NCI-H774 (cell line): ENCODE data around the gene MZB1.
"Not testable (repeated sequence)": the region's sequence is repeated elsewhere in the genome, so short reads cannot be mapped to it uniquely, and the experiment has no call there.

ENCODE experiments used
- DNase-seq: peaks from one replicate; lab custom pipeline; 2025; lab: John Stamatoyannopoulos, UW

MZB1 gene

DNA sequence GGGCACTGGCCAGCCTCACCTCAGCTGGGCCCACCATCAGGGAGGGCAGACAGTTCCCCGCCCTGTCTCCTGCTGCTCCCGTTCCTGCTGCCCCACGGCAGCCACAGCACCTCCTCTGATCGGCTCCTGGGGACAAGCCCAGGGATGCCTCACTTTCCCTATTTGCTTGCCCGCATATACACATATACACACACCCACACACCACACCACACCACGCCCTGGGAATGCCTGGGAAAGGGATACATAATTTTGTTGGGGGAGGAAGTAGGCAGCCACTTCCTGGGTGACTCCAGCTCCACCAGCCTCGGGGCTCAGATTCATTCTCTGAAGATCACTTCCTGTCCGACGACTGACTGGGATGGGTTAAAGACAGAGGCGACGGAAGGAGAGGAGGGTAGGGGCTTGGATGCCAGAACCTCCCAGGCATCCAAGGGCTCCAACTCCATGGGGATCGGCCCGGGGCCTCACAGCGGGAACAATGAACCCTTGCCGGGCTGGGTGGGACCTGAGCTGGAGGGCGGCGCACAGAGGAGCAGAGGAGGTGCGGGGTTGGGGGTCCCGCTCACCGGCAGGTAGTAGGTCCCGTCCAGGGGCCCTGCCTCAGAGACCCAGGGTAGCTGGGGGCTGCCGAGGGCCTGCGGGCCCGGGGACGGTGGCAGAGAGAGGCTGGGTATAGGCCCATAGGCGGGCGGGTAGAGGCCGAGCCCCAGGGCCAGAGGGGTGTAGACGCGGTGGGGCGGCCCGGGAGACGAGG lies 2.0 kb upstream of the MZB1 start:
- no peak for DNase-seq

DNA sequence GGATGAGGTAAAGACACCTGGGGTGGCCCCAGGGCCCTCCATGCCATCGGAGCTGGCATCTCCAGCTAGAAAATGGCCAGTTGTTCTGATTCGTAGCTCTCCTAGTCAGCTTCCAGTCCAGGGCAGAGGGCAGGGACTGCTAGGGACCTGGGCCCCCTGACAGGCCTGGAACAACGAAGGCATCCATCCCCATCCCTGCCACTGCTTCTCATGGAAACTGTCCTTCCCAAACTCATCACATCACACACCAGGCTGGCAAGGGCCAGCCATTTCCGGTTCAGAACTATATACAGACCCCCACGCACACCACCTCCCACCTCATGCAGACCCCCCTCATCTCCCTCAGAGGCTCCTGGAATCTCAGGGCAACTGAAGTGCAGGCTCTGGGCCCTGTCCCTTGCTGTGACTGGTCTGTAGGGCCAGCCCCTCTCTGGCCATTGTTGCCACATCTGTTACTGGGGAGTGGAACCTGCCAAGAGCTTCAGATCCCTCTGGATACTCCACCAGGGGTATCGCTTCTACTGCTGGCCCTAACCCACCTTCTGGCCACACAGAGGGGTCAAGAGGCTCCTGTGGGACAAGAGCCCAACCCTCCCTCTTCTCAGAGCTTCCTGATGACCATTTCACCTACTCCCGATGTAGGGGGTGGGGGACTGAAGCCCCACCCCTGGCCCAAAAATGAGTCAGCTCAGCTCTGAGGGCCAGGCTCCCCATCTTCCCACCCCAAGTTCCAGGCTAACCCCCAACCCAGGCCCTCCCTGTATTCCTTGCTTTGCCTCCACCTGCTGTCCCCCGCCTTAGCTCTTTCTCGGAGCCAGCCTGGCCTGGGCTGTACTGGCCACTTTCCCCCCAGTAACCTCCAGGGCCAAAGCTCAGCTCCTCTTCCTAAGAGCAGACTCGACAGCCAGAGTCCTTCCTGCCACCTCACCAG lies 1.2 kb upstream of the MZB1 start:
- DNase-seq, result no peak

DNA sequence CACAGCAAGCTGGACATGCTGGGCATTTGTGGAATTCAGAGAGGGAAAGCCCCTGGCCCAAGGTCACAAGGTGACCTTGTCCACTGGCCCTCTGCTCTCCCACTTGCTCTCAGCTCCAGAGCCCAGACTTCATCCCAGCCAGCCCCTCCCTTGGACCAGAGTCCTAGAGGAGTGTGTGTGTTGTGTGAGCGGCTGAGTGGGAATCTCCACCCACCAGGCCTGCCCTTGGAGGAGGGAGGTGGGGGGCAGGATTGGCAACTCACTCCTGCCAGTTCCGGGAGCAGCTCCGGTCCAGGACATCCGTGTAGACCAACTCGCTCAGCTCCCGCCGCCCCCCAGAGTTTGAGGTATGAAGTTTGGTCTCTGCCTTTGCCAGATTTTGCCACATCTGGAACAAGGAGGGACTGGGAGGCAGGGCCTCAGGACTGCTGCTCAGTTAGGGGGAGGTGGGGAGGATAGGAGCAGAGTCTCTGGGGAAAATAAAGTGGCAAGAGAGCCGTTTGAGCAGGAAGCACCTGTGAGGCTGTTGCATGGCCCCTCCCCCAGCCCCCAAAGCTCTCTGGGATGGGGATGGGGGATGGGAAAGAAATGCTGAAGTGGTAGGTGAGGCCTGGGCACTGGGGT lies 1.4 kb downstream of the MZB1 start:
- no peak for DNase-seq

DNA sequence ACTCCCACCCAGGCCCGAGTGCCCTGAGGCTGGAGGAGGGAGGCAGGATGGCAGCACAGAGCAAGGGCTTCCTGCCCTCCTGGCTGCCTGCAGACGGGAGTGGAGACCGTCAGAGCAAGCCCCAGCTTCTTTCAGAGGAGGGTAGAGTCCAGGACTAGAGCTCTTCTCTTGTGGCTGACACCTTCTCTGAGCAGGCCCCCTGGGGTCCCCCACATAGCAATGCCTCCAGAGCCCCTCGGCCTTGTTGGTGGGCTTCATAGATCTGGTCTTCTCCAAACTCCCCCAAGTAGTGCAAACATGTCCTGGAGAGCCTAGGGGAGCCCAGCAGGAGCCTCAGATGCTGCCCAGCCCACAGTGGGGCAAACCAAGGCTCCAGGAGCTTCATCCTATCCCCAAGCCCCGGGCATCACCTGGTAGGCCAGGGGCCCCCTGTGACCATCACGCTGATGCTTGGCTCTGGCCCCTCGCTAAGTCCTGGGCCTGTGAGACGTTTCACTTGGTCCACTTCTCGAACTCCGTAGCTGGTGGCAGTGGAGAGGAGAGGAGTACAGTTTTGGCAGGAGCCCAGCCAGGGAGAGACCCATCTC lies 2.0 kb downstream of the MZB1 start:
- DNase-seq, result no peak

DNA sequence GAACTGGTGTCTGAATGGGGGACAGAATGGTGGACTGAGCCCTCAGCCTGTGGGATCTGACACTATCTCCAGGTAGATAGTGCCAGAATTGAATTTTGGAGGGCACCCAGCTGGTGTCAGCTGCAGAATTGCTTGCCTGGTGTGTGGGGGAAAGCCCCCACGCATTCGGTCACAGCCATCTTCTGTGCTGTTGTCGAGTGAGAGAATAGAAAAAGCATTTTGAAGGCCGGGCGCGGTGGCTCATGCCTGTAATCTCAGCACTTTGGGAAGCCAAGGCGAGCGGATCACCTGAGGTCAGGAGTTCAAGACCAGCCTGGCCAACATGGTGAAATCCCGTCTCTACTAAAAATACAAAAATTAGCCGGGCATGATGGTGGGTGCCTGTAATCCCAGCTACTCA lies 2.8 kb downstream of the MZB1 start:
- DNase-seq, result not testable (repeated sequence)

DNA sequence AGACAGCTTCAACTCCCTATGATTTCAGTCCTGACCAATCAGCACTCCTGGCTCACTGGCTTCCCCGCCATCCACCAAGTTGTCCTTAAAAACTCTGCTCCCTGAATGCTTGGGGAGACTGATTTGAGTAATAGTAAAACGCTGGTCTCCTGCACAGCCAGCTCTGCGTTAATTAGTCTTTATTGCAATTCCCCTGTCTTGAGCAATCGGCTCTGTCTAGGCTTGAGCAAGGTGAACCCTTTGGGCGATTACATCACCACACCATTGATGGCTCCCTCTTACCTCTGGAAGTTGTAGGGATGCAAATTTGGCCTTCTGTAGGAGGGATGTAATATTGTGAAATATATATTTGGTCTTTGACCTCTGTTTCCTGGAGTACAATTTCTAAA lies 3.7 kb downstream of the MZB1 start:
- DNase-seq, result no peak

DNA sequence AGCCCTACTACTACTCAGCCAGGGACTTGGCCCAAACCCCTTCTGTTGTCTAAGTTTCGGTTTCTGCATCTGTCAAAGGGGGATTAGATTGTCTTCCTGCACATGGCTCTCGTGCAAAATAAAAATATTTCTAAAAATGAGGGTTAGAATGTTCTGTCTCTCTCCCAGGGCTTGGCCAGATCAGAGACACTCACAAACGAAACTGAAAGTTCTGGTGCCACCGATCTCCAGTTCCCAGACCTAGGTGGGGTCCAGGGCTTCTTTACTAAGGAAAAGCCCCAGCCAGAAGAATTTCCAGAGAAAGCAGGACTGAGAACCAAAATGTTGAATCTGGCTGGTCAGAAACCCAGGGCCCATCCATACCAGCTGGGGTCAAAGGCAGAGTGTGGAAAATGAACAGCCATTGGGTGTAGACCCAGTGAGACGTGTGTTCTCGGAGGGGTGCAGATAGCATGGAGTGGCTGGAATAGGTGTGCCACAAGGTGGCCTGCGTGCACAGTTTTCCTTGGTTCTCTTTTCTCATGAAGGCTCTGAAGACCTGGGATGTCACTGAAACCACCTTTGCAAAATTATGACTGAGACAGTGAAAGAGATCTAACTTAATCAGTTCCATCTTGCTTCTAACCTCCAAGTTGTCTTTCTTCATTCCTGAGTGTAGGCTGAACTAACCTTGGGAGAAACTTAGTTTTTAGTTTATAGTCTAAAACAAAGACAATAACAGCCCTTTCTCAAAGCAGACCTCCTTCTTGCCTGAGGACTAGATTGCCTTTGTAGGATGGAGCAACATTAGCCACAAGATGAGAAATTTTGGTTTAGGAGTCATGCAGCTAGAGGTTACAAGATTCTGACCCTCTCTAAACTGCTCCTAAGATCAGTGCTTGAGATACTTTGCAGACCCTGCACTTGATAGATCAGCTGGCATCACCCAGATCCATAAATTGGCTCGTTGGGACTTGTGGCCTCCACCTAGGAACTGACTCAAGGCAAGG lies 4.4 kb downstream of the MZB1 start:
- peak; percentile 20 for DNase-seq

DNA sequence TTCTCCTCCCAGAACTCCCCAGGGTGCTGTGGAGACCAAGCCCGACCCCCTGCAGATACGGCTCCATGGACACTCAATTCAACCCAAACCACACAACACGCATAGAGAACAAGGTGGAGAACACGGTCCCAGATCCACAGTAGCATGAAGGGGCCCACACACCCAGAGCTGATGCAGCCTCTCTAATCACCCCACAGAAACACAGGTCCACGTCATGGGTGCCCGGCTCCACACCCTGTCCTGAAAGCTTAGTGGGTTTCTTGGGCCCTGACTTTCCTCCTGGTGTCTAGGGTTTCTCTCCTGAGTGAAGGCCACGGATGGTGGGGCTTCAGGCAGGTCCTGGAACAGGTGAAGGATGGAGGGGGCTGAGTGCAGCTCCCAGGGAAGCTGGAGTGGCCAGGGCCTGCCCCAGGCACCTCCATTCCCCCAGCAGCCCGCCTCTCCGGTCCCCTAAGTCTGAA lies 5.1 kb downstream of the MZB1 start:
- DNase-seq, result no peak

DNA sequence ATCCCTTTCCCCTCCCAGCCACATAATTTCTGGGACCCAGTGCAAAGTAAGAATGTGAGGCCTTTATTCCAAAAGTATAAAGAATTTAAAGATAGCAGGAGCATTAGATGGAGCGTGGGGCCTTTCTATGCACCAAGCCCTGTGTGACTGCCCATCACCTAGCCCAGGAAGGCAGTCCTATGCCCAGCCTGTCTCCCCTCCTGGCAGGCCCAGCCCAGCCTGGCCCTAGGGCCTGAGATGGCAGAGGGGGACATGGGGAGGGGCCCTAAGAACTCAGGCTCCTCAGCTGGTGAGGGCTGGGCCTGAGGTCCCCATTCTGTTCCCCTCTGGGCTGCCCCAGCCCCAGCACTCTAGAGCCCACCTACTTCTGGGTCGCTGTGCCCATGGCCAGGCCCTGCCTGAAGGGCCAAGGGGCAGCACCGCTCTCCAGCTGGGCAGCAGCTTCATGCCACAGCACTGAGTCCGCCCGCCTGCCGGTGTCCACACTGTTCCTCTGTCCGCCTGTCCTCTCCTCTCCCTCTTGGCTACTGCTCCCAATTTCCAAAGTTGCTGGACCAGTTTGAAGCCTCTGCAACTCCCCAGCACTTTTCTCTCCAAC lies 5.6 kb downstream of the MZB1 start:
- DNase-seq, result no peak

DNA sequence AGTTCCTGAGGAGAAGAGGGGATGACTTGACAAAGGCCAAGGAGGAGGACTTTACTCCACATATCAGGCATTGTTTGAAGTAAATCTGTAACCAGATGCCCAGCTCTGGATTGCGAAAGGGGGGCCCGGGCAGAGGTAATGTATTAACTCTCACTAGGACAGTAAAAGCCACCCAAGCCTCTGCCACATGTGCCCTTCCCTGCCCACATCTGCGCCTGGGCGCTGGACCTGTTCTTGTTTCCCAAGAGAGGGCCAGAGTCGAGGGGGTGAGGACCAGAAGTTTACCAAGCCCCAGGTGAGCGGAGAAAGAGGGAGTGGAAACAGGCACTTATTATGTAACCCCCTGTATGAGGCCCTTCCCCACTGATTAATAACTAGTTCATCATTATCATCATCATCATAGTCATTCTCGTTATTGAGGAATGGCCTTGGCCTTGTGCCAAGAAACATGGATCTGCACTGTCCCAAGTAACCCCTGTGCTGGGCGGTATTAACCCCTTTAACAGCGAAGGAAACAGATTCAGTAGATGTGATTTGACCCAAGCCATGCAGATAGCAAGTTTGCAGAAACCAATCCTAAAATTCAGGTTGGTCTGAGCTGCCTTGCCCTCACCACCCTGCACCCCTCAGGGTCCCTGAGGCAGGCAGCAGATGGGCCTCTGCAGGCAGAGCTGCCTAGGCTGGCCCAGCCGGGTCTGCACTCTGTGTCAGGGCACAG lies 6.3 kb downstream of the MZB1 start, which contains the start of gene SLC23A1:
SLC23A1 (minus strand) TSS at position 23 of the 718 bp plus-strand sequence. CDS start 44 bp downstream, outside the sequence.
- DNase-seq, result no peak

DNA sequence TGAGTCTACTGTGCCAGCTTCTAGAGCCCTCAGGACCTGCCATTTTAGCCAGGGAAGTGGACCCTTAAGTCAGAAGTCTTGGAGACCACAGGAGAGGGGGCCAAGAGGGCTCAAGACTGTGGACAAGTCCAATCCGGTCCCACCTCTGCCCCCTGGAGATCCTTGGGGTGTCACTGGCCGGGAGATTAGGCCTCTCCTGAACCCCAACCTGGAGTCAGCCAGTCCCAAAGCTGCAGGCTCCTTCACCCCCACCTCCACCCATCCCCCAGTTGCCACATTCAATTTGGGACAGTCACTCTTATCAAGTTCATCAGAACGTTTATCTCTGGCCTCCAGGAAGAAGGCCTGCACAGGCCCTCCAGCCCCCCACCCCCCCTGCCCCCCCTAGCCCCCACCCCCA lies 6.9 kb downstream of the MZB1 start:
- DNase-seq, result no peak

DNA sequence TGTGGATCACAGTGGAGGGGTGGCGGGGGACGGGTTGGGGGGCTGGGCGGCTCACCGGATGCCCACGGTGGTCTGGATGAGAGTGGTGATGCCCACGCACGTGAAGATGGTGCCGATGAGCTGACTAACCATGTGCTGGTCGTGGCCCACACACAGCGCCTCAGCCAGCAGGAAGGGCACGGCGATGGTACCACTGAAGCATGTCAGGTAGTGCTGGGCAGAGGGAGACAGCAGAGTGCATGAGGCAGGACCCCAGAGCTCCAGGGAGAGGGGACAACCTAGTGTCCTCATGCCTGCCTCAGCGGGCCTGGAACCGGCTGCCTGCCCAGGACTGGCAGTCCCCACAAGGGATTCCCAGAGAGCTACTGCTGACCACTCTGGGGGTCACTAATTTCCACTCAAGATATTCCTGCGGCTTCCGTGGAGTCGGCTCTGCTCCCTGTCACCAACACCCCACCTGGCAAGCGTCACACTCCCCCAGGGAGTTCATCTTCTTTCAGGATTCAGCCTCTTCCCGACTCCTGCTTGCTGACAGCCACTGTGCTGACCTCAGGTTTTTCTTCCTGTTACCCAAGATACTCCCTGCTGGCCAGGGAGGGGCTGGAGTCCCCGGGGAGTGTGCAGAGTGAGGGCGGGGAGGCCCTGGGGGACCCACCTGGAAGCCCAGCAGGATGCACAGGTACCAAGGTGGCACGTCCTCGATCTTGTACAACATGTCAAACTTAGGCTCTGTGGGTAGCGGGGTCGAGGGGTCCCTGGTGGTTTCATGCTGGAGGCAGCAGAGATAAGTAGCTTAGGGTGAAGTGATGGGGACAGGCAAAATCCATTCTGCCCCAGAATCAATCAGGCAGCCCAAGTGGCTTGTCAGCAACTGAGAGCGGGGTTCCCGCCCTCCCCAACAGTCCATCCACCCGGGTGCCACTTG lies 7.6 kb downstream of the MZB1 start:
- DNase-seq, result no peak

DNA sequence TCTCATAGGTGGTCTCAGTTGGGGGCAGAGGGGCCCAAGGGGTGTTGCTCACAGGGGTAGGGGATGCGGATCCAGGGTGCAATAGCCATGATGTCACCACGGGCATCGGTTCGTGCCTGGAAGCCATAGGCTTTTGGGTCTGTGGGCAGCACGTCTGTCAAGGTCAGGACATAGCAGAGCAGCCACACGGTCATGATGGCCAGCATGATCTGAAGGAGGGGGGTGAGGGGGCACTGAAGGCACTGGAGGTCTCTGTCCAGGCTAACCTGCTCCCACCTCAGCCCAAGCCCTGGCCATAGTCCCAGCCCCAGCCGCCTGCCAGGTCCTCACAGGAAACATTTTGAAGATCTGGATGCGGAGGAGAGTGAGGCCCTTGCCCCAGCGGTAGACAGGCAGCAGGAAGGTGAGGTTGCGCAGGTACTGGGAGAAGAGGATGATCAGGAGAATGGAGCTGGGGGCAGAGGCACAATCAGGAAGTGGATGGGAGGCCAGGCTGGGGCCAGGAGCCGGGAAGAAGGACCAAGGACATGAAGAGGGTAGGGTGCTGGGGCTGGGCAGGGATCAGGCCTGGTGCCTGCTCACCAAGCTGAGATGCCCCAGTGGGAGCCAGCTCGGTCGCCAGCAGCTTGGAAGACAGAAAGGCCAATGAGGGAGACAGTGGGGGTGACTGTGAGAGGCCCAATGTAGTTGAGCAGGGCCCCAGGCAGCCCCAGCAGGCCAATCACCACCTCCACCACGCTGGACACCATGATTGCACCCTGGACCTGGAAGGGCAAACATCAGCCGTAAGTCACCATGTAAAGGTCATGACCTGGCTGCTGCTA lies 9.9 kb downstream of the MZB1 start:
- DNase-seq, result no peak

DNA sequence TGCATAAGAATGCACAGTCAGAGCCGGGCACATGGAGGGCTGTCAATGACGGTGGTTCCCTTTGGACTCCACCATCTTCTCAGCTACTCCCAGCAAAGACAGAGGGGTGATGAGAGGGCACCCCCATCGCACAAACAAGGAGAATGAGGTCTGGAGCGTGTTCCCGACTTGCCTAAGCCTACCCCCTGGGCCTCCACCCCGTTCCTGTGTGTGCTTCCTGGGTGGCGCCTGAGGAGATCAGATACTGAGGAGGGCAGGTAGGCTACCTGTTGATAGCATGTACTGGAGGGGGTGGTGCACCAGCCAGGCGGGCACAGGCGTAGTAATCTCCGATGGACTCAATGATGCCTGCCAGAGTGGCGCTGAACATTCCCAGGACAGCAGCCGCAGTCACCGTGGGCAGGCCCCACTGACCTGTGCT lies 10.8 kb downstream of the MZB1 start:
- DNase-seq, result no peak

DNA sequence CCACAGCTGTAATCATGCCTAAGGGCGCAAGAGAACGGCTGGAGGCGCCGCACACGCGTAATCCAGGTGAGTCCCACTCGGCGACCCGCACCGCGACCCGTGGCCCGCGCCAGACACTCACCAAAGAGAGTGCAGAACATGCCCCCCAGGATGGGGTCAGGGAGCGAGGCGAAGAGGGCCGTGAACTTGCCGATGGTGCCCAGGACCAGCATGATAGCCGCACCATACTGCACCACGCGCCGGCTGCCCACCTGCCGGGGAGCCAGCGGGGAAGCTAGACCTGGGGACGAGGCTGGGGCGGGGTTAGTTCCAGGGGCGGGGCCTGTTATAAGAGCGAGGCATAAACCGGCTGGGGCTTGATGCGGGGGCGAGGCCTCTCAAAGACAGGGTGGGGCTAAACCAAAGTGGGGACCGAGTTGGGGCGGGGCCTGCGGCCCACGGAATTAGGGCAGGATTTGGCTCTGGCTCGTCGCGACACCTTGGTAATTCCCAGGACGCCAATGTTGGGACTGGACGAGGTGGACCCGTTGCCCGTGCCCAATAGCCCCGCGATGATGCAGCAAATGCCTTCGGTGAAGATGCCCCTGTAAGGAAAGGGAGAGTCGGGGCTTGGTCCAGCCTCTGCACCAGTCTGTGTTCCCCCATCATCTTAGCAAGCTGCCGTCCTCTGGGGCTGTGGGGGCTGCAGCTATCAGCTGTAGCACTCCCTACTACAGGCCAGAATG lies 11.4 kb downstream of the MZB1 start:
- no peak for DNase-seq

DNA sequence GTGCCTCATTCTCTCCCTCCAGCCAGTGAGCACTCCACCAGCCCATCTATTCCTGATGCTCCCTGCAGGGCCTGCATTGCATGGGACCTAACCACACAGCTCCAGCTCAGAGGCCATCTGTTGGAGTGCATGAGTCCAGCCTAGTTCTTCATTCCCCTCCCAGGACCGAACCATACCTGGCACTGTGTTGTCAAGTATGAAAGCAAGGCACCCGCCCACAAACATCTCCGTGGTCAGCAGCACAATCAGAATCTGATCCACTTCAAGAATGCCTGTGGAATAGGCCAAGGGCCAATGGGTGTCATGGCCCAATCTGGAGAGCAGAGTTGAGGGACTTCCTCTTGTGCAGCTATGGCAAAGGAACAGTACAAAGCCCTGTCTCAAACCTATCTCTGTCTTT lies 12.5 kb downstream of the MZB1 start:
- DNase-seq, result no peak

DNA sequence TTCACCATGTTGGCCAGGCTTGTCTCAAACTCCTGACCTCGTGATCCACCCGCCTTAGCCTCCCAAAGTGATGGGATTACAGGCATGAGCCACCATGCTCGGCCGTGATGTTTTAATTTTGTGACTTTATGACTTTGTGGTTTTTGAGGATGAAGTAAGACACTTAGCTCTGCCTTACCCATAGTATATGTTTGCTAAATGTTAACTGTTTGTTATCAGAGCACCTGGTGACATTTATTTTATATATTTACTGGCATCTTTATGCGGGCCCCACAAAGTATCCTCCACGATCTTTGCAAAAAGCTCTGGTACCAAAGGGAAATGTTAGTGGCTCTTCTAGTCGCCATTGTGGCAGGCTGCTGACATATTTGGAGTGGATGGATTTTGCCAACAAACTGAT lies 13.3 kb downstream of the MZB1 start:
- DNase-seq, result no peak
